Progenitor cell of endocrine pancreas (in vitro differentiated cells): Measurements from ENCODE around the gene PDE6B. TPM values are rescaled to one million over a fixed set of nuclear protein-coding genes. Genes with fewer than 3 reads are reported as not detected.

Experiments
- DNase-seq: peaks from one replicate; pipeline ENCODE4 v3.0.0; 2021; ENCODE audit warnings: low spot score; ENCODE audit not compliant: unreplicated experiment
- H3K27ac Mint-ChIP-seq: 2 replicates; pipeline ENCODE4 v1.8.0; 2021; ENCODE audit warnings: mild to moderate bottlenecking, moderate library complexity, mixed read lengths
- H3K27me3 Mint-ChIP-seq: 2 replicates; pipeline ENCODE4 v1.8.0; 2021; ENCODE audit warnings: mixed read lengths
- H3K36me3 Mint-ChIP-seq: 2 replicates; pipeline ENCODE4 v1.8.0; 2022; ENCODE audit warnings: mixed read lengths; ENCODE audit not compliant: insufficient read depth
- H3K4me1 Mint-ChIP-seq: 2 replicates; pipeline ENCODE4 v1.8.0; 2021; ENCODE audit warnings: low read depth, mixed read lengths
- H3K4me3 Mint-ChIP-seq: 2 replicates; pipeline ENCODE4 v1.8.0; 2021; ENCODE audit warnings: low read depth, mild to moderate bottlenecking, moderate library complexity, mixed read lengths
- H3K9me3 Mint-ChIP-seq: 2 replicates; pipeline ENCODE4 v1.8.0; 2021; ENCODE audit warnings: low read depth, mixed read lengths
- CTCF ChIP-seq: fragments of 200-600 bp; sonication (generic); IDR thresholded peaks from one replicate; pipeline ENCODE4 v1.5.0; 2021; ENCODE audit warnings: antibody characterized with exemption, mild to moderate bottlenecking; ENCODE audit not compliant: unreplicated experiment
- total RNA-seq: library from RNA; stranded (reverse); gene quantifications from 2 replicates; pipeline ENCODE4 v1.2.1, GENCODE V29; 2021

The PDE6B gene
- total RNA-seq, 1 donor from 2014 or later, result 10.4 TPM

DNA sequence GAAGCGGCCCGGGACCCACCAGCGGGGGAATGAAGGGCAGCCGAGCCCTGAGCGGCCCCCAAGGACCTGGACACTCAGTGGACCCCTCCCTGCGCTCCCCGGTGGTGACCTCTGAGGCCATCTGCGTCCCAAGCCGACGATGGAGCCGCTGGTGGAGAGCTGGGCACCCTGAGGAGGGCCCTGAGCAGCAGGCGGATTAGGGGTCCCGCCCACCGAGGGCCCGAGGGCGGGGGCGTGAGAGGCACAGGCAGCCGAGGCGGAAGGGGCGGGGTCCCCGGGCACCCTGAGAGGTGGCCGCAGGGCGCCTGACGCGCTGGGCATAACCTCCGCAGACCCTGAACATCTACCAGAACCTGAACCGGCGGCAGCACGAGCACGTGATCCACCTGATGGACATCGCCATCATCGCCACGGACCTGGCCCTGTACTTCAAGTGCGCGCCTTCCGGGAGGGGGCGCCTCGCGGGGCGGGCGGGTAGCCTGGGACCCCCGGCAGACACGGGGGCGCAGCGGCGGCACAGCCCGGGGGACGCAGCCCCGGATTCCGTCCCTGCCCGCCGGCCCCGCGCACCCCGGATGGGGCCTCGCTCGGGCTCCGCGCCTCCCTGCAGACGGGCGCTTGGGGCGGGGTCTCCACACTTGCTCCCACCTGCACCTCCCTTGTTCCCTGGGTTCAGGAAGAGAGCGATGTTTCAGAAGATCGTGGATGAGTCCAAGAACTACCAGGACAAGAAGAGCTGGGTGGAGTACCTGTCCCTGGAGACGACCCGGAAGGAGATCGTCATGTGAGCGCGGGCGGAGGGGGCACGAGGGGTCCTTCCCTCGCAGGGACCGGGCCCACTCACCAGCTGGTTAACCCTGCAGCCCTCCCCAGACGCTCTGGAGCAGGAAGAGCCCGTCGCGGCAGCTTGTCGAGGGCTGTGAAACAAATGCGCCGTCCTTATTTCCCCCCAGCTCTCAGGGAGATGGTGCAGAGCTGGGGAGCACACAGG is 38.4 kb downstream of the PDE6B start:
- DNase-seq, result peak; percentile 44
- Mint-ChIP-seq H3K4me3 (peak overlapping the region; percentile 74), H3K4me1 (no peaks in the 10 kb centered on the region), H3K9me3 (no peaks in the 10 kb centered on the region), H3K27ac (peak overlapping the region; percentile 84), H3K27me3 (no peaks in the 10 kb centered on the region), H3K36me3 (peaks cover 7% of the 10 kb centered on the region)
- peak; percentile 29 for TF ChIP-seq CTCF

DNA sequence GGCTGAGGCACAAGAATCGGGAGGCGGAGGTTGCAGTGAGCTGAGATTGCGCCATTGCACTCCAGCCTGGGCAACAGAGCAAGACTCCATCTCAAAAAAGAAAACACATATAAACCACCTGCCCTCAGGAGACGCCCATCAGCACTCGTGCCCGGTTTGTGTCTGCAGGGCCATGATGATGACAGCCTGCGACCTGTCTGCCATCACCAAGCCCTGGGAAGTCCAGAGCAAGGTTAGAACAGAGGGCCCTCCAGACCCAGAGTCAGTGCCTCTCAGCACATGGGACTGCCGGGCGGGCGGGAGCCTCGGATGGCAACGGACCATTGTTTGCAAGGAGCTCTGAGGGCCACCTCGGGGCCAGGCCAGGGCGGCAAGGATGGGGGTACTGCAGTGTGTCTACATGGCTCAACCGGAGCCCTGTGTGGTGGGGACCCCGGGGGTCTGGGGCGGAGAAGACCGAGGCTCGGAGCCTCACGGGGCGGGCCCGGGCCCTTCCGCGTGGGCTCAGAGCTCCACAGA is 39.4 kb downstream of the PDE6B start:
- Mint-ChIP-seq H3K27ac (no peak overlapping the region), H3K27me3 (no peaks in the 10 kb centered on the region), H3K4me3 (peak overlapping the region; percentile 74), H3K9me3 (no peaks in the 10 kb centered on the region), H3K4me1 (no peaks in the 10 kb centered on the region), H3K36me3 (peaks cover 6% of the 10 kb centered on the region)
- DNase-seq, result no peak
- TF ChIP-seq CTCF, result no peak

GRCh38 chr4:665381-665750 is 40.0 kb downstream of the PDE6B start:
- no peaks in the 10 kb centered on the region for H3K9me3 Mint-ChIP-seq
- no peaks in the 10 kb centered on the region for H3K4me1 Mint-ChIP-seq
- H3K4me3 Mint-ChIP-seq, result no peak overlapping the region
- H3K27me3 Mint-ChIP-seq, result no peaks in the 10 kb centered on the region
- H3K27ac Mint-ChIP-seq, result no peak overlapping the region
- TF ChIP-seq CTCF, result no peak
- no peak for DNase-seq
- H3K36me3 Mint-ChIP-seq, result peaks cover 2% of the 10 kb centered on the region

DNA sequence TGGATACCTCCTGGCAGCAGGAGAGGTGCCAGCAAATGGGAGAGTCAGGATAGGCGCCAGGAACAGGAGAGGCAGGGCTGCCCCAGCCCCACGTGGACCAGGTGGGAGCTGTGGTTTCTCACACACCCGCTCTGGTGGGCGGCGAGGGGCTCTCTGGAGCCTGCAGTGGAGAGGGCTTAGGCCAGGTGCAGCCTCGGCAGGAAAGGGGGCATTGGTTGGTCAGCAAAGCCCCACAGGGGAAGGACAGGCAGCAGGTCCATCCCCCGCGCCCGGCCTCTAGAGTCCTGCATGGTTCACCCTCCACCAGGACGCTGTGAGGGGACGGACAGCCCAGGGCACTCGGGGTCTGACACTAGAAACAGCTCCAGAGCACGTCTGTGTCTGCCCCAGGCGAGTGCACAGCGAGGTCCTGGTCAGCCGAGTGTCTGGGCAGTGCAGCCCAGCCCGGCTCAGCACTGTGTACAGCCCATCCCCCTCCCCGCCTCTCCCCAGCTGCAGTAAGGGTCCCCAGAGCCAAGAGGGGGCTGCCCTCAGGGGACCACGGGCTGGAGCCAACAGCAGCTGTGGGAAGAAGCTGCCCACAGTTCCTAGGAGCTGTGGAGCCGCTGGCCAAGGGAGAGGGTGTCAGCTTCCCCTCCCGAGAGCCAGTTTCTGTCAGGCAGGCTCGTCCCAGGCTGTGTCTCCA is 40.5 kb downstream of the PDE6B start:
- TF ChIP-seq CTCF, result no peak
- Mint-ChIP-seq H3K4me1 (no peaks in the 10 kb centered on the region), H3K9me3 (no peaks in the 10 kb centered on the region), H3K27me3 (no peaks in the 10 kb centered on the region), H3K36me3 (peaks cover 3% of the 10 kb centered on the region), H3K4me3 (no peak overlapping the region), H3K27ac (no peak overlapping the region)
- DNase-seq, result no peak

- Mint-ChIP-seq H3K4me3 (no peak overlapping the region), H3K4me1 (no peaks in the 10 kb centered on the region), H3K27me3 (no peaks in the 10 kb centered on the region), H3K36me3 (peaks cover 3% of the 10 kb centered on the region), H3K27ac (no peak overlapping the region), H3K9me3 (no peaks in the 10 kb centered on the region)
- no peak for DNase-seq
- TF ChIP-seq CTCF, result no peak
Measured at GRCh38 chr4:666436-666810, 41.0 kb downstream of the PDE6B start.
